ENCODE data around the gene POMT2. TPM values are rescaled to one million over a fixed set of nuclear protein-coding genes. Genes with fewer than 3 reads are reported as not detected.

POMT2 gene
- total RNA-seq, 1 donor from 2014 or later: 14.7 TPM

Small RNAs within 50 kb of the gene (microRNA-seq; reads per million reads assigned to microRNA genes)
- not detected for gene MIR1260A

Other genes starting within 250 kb of the POMT2 start
- 72.7 TPM for gene CIPC, start 222.6 kb downstream of the POMT2 start, total RNA-seq
- gene ZDHHC22, start 179.1 kb downstream of the POMT2 start, total RNA-seq: not detected
- gene TMEM63C, start 139.1 kb downstream of the POMT2 start, total RNA-seq: 2.7 TPM
- gene NGB, start 49.7 kb downstream of the POMT2 start, total RNA-seq: not detected
- gene GSTZ1, start 153 bp upstream of the POMT2 start, total RNA-seq: 16.8 TPM
- 5.1 TPM for gene TMED8, start 56.2 kb upstream of the POMT2 start, total RNA-seq
- gene SAMD15, start 56.5 kb upstream of the POMT2 start, total RNA-seq: 0.08 TPM
- gene NOXRED1, start 102.6 kb upstream of the POMT2 start, total RNA-seq: 0.22 TPM
- gene VIPAS39, start 136.7 kb upstream of the POMT2 start, total RNA-seq: 11.0 TPM
- 194 TPM for gene AHSA1, start 137.2 kb upstream of the POMT2 start, total RNA-seq
- not detected for gene ISM2, start 177.9 kb upstream of the POMT2 start, total RNA-seq